H1 (cell line): ENCODE measurements around the gene CCDC141. TPM values are rescaled to one million over a fixed set of nuclear protein-coding genes. Genes with fewer than 3 reads are reported as not detected.

Experiments used
- CTCF ChIA-PET: fragments of 300-600 bp; sonication (Branson Sonifier 250); formaldehyde crosslinking; loops from one replicate; lab custom pipeline; 2021; ENCODE audit not compliant: partially characterized antibody; lab: Charles Lee
- POLR2A ChIA-PET: fragments of 300-600 bp; sonication (Branson Sonifier 250); formaldehyde crosslinking; loops from one replicate; lab custom pipeline; 2021; ENCODE audit warnings: inconsistent platforms; ENCODE audit not compliant: partially characterized antibody; lab: Charles Lee
- DNase-seq, 2 experiments: peaks; one replicate each; pipeline versions ENCODE4 v3.0.0 to v3.0.0-alpha.2; 2010 to 2022; ENCODE audit warnings: low spot score in 2 of 2, low read depth in 1 of 2, mixed read lengths in 1 of 2
- FAIRE-seq: peaks from 2 replicates; lab custom pipeline; 2011; peaks lifted over from hg19 to GRCh38; lab: Jason Lieb, UNC
- H2AFZ ChIP-seq: 2 replicates; pipeline ENCODE4 v1.8.1; 2012; ENCODE audit warnings: low read length, inconsistent platforms
- H2AK5ac ChIP-seq: 2 replicates; pipeline ENCODE4 v1.6.1; 2013; ENCODE audit warnings: low read depth, low read length
- H2BK120ac ChIP-seq: replicated peaks from 2 replicates; pipeline ENCODE3; 2013; ENCODE audit warnings: low read depth, low read length, inconsistent platforms
- H2BK12ac ChIP-seq: 2 replicates; pipeline ENCODE4 v1.6.1; 2013; ENCODE audit warnings: low read depth, low read length
- H2BK15ac ChIP-seq: 2 replicates; pipeline ENCODE4 v1.6.1; 2013; ENCODE audit warnings: low read length
- H2BK20ac ChIP-seq: 2 replicates; pipeline ENCODE4 v1.6.1; 2013; ENCODE audit warnings: low read length
- H2BK5ac ChIP-seq: 2 replicates; pipeline ENCODE4 v1.6.1; 2013; ENCODE audit warnings: low read depth, low read length
- H3K14ac ChIP-seq: 2 replicates; pipeline ENCODE4 v1.6.1; 2013; ENCODE audit warnings: inconsistent platforms; ENCODE audit not compliant: insufficient read length
- H3K18ac ChIP-seq: 2 replicates; pipeline ENCODE4 v1.6.1; 2013; ENCODE audit warnings: low read length; ENCODE audit errors: extremely low read depth
- H3K23ac ChIP-seq: 2 replicates; pipeline ENCODE4 v1.6.1; 2013; ENCODE audit warnings: inconsistent platforms; ENCODE audit not compliant: insufficient read length
- H3K23me2 ChIP-seq: 2 replicates; pipeline ENCODE4 v1.6.1; 2013; ENCODE audit warnings: low read depth, low read length
- H3K27ac ChIP-seq: 2 replicates; pipeline ENCODE4 v1.6.1; 2011; ENCODE audit warnings: low read depth, low read length, inconsistent platforms
- H3K27me3 ChIP-seq, 4 experiments: replicated peaks in 1 of 4; 1 replicate in 1 of 4; 2 replicates in 3 of 4; pipeline versions ENCODE4 v1.6.1 to v1.8.1; 2011 to 2013; ENCODE audit warnings: low read length in 3 of 4, mild to moderate bottlenecking in 3 of 4, inconsistent platforms in 2 of 4, mixed read lengths in 2 of 4, moderate library complexity in 1 of 4; ENCODE audit not compliant: control insufficient read depth in 3 of 4, insufficient read depth in 3 of 4; ENCODE audit errors: extremely low read depth in 1 of 4
- H3K36me3 ChIP-seq, 4 experiments: 2 replicates each; pipeline versions ENCODE4 v1.6.1 to v1.8.1; 2011 to 2013; ENCODE audit warnings: mild to moderate bottlenecking in 4 of 4, low read length in 3 of 4, moderate library complexity in 2 of 4, control low read depth in 1 of 4, inconsistent platforms in 1 of 4; ENCODE audit not compliant: insufficient read depth in 4 of 4, control insufficient read depth in 2 of 4
- H3K4ac ChIP-seq: replicated peaks from 2 replicates; pipeline ENCODE3; 2013; ENCODE audit warnings: low read length, low read depth, mixed read lengths, inconsistent platforms; ENCODE audit not compliant: insufficient read length
- H3K4me1 ChIP-seq, 4 experiments: replicated peaks in 1 of 4; 1 replicate in 1 of 4; 2 replicates in 3 of 4; pipeline versions ENCODE4 v1.6.1 to v1.8.1; 2011 to 2013; ENCODE audit warnings: low read length in 3 of 4, inconsistent platforms in 2 of 4, mixed read lengths in 1 of 4; ENCODE audit not compliant: insufficient read depth in 4 of 4, control insufficient read depth in 3 of 4
- H3K4me2 ChIP-seq, 2 experiments: 2 replicates each; pipeline versions ENCODE4 v1.6.1 to v1.8.1; 2011 to 2013; ENCODE audit warnings: low read depth in 2 of 2, low read length in 2 of 2, control low read depth in 1 of 2, inconsistent platforms in 1 of 2, mild to moderate bottlenecking in 1 of 2; ENCODE audit not compliant: insufficient read depth in 1 of 2
- H3K4me3 ChIP-seq, 4 experiments: fragments of 200-600, 300-600 bp in 1 of 4; sonication (generic), shearing (Covaris generic), sonication (Bioruptor Twin) in 1 of 4; 2 replicates each; pipeline versions ENCODE4 v1.5.1 to v1.8.1; 2011 to 2016; ENCODE audit warnings: low read length in 4 of 4, low read depth in 3 of 4, control low read depth in 2 of 4, inconsistent platforms in 2 of 4, mild to moderate bottlenecking in 2 of 4, mixed read lengths in 1 of 4, moderate library complexity in 1 of 4; ENCODE audit not compliant: insufficient read depth in 2 of 4; ENCODE audit errors: extremely low read depth in 1 of 4
- H3K56ac ChIP-seq: replicated peaks from 2 replicates; pipeline ENCODE3; 2013; ENCODE audit warnings: low read depth, mild to moderate bottlenecking, mixed read lengths, low read length, inconsistent platforms; ENCODE audit not compliant: insufficient read length
- H3K79me1 ChIP-seq: 2 replicates; pipeline ENCODE4 v1.6.1; 2013; ENCODE audit warnings: low read depth, low read length, control low read depth
- H3K79me2 ChIP-seq, 2 experiments: 2 replicates each; pipeline versions ENCODE4 v1.6.1 to v1.8.1; 2012 to 2013; ENCODE audit warnings: low read length in 2 of 2, mild to moderate bottlenecking in 2 of 2, inconsistent platforms in 1 of 2; ENCODE audit not compliant: insufficient read depth in 2 of 2, control insufficient read depth in 1 of 2
- H3K9ac ChIP-seq, 4 experiments: replicated peaks in 1 of 4; 1 replicate in 1 of 4; 2 replicates in 3 of 4; pipeline versions ENCODE4 v1.6.1 to v1.8.1; 2011 to 2013; ENCODE audit warnings: low read depth in 3 of 4, low read length in 3 of 4, control low read depth in 2 of 4, mild to moderate bottlenecking in 2 of 4, moderate library complexity in 2 of 4, inconsistent platforms in 1 of 4; ENCODE audit errors: extremely low read depth in 1 of 4
- H3K9me3 ChIP-seq, 2 experiments: 2 replicates each; pipeline versions ENCODE4 v1.6.1 to v1.8.1; 2012 to 2013; ENCODE audit warnings: mild to moderate bottlenecking in 2 of 2, moderate library complexity in 2 of 2, control low read depth in 1 of 2, inconsistent platforms in 1 of 2, low read depth in 1 of 2, low read length in 1 of 2, mixed read lengths in 1 of 2; ENCODE audit not compliant: insufficient read depth in 2 of 2
- H4K20me1 ChIP-seq, 2 experiments: replicated peaks in 1 of 2; 2 replicates each; pipeline versions ENCODE3 to v1.8.1; 2011 to 2013; ENCODE audit warnings: inconsistent platforms in 2 of 2, low read length in 2 of 2, mild to moderate bottlenecking in 1 of 2; ENCODE audit not compliant: insufficient read depth in 2 of 2, control insufficient read depth in 1 of 2
- H4K5ac ChIP-seq: 2 replicates; pipeline ENCODE4 v1.6.1; 2013; ENCODE audit warnings: low read length, low read depth, mixed read lengths, inconsistent platforms; ENCODE audit not compliant: insufficient read length
- H4K8ac ChIP-seq: 2 replicates; pipeline ENCODE4 v1.8.0; 2013; ENCODE audit warnings: mild to moderate bottlenecking, moderate library complexity, low read length, inconsistent platforms; ENCODE audit not compliant: insufficient read depth; ENCODE audit errors: extremely low read depth
- H4K91ac ChIP-seq: replicated peaks from 2 replicates; pipeline ENCODE3; 2013; ENCODE audit warnings: low read length, mixed read lengths, inconsistent platforms; ENCODE audit not compliant: insufficient read length
- GTF2F1 ChIP-seq: IDR thresholded peaks from 2 replicates; pipeline ENCODE4 v1.6.1; 2012; ENCODE audit warnings: low read depth, low read length, improper control_type of control experiment, borderline replicate concordance
- NRF1 ChIP-seq: IDR thresholded peaks from 2 replicates; pipeline ENCODE4 v1.6.1; 2011; ENCODE audit warnings: mild to moderate bottlenecking, low read depth, low read length, improper control_type of control experiment
- TBP ChIP-seq: IDR thresholded peaks from 2 replicates; pipeline ENCODE4 v1.6.1; 2011; ENCODE audit warnings: low read depth, low read length, improper control_type of control experiment
- WGBS, 2 experiments: shearing (Covaris generic) in 1 of 2; methylation state at CpG; one replicate each; pipeline versions ENCODE4 v1.1.6 to v1.1.7; 2013 to 2015; ENCODE audit warnings: low lambda C conversion rate in 2 of 2, mixed read lengths in 2 of 2, inconsistent platforms in 1 of 2, low coverage in 1 of 2, missing lambda C conversion rate in 1 of 2; ENCODE audit not compliant: insufficient replicate concordance in 2 of 2, insufficient coverage in 1 of 2, insufficient read length in 1 of 2; ENCODE audit errors: extremely low coverage in 1 of 2, missing lambda C conversion rate in 1 of 2; 5-methylcytosine and 5-hydroxymethylcytosine counted together
- polyA plus RNA-seq, 7 experiments: library from polyadenylated mRNA; depleted of rRNA in 3 of 7; stranded (reverse) in 5 of 7; unstranded in 2 of 7; fragments of >200 nt in 5 of 7; fragments of 200-250 nt in 2 of 7; gene quantifications; 1 replicate in 5 of 7; 2 replicates in 1 of 7; 4 replicates in 1 of 7; pipeline versions ENCODE4 v1.2.1 to v1.2.3, GENCODE V29; 2011 to 2013; ENCODE audit warnings: missing spikeins in 2 of 7, mixed read lengths in 2 of 7
- total RNA-seq: library from RNA; stranded (reverse); fragmentation: NEBNext Ultra II Directional; extraction: Animal tissue kit (Norgen Biotek cat#: 25700); gene quantifications from 2 replicates; pipeline ENCODE4 v1.2.1, GENCODE V29; 2021

The CCDC141 gene
- total and polyA plus RNA-seq, 2 of the 8 experiments (the other 6 are each of a cell fraction or from before 2014, with no cell fraction given), result 0.56 to 21.6 TPM

- H3K4ac ChIP-seq, result no peak overlapping the region
- H3K56ac ChIP-seq, result no peak overlapping the region
- no peak overlapping the region; the same call in 1 of the 2 replicates for H3K18ac ChIP-seq
- no peaks in the 10 kb centered on the region for H3K79me2 ChIP-seq
- H3K9ac ChIP-seq, result no peak overlapping the region
- WGBS, 2 experiments, result 88% methylated on average over 4 of the region's 4 CpGs; no CpG with 5 or more reads in 1 of the 2 experiments
- no peak overlapping the region for H3K14ac ChIP-seq
- no peak for FAIRE-seq
- H2AFZ ChIP-seq, result 0 out of 2 replicates have a peak overlapping the region, but pooled peaks have one; percentile 19
- no peak overlapping the region for H2AK5ac ChIP-seq
- H3K27me3 ChIP-seq, result no peaks in the 10 kb centered on the region
- POLR2A ChIA-PET, result no interaction called here
- no peak overlapping the region for H4K5ac ChIP-seq
- no peaks in the 10 kb centered on the region for H3K9me3 ChIP-seq
- peaks cover 0 to 14% (median 13%) of the 10 kb centered on the region in 4 experiments; a peak in 4 of 7 replicates for H3K4me1 ChIP-seq
- H3K27ac ChIP-seq, result no peak overlapping the region
- peaks cover 0 to 12% (median 5%) of the 10 kb centered on the region in 4 experiments; a peak in 1 of 8 replicates for H3K36me3 ChIP-seq
- TF ChIP-seq GTF2F1 (no peak), NRF1 (no peak), TBP (no peak)
- no peak overlapping the region for H2BK120ac ChIP-seq
- no peak overlapping the region for H3K4me3 ChIP-seq
- no peaks in the 10 kb centered on the region for H4K20me1 ChIP-seq
- CTCF ChIA-PET, result interaction anchor here (0.5 to 1.2 kb wide), 2 partner anchors 16 to 181 kb away, joined by 3 read pairs; no protein-coding TSS in a partner anchor
- H4K8ac ChIP-seq, result no peak overlapping the region
- peaks cover 4% of the 10 kb centered on the region; the same call in 1 of the 2 replicates for H3K23me2 ChIP-seq
- H3K23ac ChIP-seq, result no peak overlapping the region
- H2BK20ac ChIP-seq, result no peak overlapping the region
- H3K79me1 ChIP-seq, result no peaks in the 10 kb centered on the region
- H2BK15ac ChIP-seq, result no peak overlapping the region
- DNase-seq, result no peak
- H2BK5ac ChIP-seq, result no peak overlapping the region
- no peak overlapping the region for H2BK12ac ChIP-seq
- peak overlapping the region in 1 of 2 experiments; percentile 42; a peak in 1 of 4 replicates for H3K4me2 ChIP-seq
- no peak overlapping the region for H4K91ac ChIP-seq
Observed at GRCh38 chr2:179049203-179049545, 763 bp downstream of the CCDC141 start.
